HCEC 1CT (cell line): ENCODE results near the gene MSS51.
"Not testable (repeated sequence)": the region's sequence is repeated elsewhere in the genome, so short reads cannot be mapped to it uniquely, and the experiment has no call there.

ENCODE experiments used
- DNase-seq: peaks from one replicate; pipeline ENCODE4 v3.0.0-alpha.2; 2017

Gene MSS51

DNA sequence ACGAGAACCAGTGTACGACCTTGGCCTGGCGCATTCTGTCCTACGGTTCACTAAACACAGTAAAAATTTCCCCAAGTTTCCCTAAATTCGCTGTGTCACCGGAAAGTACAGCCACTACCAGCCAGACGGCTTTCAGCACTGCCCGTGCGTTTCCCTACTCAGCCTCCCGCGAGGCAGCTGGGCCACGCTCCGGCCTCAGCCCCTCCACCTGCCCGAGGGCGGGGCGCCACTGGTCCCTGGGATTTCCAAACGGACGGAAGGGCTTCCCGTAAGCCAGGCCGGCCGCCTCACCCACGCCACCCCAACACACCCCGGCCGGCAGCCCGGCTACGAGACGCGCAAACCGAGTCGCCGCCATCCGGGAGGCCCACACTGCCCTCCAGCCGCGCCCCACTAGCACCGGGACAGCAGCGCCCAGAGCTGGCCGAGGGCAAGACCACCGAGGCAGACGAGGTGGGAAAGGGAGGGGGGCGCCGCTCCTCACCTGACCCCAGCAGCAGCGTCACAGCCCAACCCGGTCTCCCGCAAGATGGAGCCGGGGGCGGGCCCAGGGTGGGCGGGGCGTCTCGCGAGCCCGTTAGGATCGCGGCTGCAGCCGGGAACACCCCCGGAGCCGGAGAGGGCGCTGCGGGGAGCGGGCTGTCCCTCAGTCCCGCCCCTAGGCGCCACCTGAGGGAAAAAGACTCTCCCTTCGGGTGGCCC, 19.7 kb downstream of the MSS51 start, which contains the start of gene ANXA7:
ANXA7 (minus strand) TSS at position 531 of the 702 bp plus-strand sequence. CDS start 13,202 bp downstream, outside the sequence.
- peak; percentile 84 for DNase-seq

- DNase-seq: peak; percentile 10
Observed at GRCh38 chr10:73413108-73413527, 20.2 kb downstream of the MSS51 start.

DNA sequence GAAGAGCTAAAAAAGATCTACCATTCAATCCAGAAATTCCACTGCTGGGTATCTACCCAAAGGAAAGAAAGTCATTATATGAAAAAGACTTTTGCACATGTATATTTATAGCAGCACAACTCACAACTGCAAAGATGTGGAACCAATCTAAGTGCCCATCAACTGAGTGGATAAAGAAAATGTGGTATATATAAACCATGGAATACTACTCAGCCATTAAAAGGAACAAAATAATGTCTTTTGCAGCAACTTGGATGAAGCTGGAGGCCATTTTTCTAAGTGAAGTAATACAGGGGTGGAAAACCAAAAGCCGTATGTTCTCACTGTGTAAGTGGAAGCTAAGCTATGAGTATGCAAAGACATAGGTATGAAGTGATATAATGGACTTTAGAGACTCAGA, 22.5 kb downstream of the MSS51 start:
- no peak for DNase-seq

DNA sequence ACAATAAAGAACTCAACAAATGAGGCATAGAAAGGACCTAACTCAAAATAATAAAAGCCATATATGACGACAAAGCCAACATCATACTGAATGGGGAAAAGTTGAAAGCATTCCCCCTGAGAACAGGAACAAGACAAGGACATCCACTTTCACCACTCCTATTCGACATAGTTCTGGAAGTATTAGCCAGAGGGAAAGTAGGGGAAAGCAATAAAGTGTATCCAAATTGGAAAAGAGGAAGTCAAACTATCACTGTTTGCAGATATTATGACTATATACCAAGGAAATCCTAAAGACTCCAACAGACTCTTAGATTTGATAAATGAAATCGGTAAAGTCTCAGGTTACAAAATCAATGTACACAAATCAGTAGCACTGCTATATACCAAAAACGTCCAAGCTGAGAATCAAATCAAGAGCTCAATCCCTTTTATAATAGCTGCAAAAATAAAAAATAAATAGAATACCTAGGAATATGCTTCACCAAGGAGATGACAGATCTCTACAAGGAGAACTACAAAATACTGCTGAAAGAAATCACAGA, 24.3 kb downstream of the MSS51 start:
- DNase-seq: no peak

DNA sequence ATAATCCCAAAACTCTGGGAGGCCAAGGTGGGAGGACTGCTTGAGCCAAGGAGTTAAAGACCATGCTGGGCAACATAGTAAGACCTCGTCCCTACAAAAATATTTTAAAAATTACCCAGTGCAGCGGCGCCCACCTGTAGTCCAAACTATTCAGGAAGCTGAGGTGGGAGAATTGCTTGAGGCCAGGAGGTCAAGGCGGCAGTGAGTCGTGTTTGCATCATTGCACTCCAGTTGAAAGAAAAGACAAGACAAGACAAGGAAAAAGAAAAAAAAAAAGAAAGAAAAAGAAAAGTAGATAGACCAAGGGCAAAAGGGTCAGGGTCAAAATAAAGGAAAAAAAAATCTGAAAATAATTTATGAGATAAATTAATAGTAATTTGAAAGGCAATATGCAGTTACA, 25.3 kb downstream of the MSS51 start:
- DNase-seq: peak; percentile 7

- DNase-seq: no peak
Observed at GRCh38 chr10:73407495-73407894, 25.9 kb downstream of the MSS51 start.

DNA sequence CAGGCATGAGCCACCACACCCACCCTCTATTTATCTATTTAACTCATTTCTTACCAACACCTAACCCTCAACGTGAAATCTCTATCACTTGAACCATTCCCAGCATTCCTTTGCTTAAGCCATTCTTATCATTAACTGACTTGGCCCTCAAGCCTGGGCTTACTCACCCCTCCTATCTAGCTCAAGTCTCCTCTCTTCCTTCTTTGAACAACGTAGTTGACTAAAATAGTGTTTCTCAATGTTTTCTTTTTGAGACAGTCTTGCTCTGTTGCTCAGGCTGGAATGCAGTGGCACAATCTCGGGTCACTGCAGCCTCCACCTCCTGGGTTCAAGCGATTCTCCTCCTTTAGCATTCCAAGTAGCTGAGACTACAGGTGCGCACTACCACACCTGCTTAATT, 26.5 kb downstream of the MSS51 start:
- no peak for DNase-seq

DNA sequence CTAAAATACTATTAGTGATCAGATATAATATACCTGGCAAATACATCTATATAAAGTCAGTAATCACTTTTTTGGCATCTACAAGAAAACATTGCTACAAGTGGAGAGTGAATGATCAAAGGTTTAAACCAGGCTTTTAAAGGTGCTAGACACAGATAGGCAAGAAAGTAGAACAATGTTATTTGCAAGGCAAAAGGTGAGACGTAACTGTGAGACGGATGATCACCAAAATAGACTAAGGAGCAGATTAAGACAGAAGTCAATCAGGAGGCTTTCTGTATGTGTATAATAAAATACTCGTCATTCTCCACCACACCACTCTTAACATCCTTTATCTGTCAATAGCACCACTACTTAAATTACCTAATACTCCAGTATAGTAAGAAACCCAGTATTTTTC, 27.8 kb downstream of the MSS51 start:
- no peak for DNase-seq

DNA sequence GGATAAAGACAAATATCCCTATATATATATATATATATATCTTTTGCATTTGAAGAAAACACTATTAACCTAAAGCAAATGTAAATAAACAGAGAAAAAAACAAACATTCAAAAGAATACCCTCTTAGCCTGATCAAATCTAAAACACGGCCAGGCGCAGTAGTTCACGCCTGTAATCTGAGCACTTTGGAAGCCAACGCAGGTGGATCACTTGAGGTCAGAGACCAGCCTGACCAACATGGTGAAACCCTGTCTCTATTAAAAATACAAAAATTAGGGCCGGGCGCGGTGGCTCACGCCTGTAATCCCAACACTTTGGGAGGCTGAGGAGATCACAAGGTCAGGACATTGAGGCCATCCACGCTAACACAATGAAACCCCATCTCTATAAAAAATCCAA, 28.7 kb downstream of the MSS51 start:
- DNase-seq: no peak

DNA sequence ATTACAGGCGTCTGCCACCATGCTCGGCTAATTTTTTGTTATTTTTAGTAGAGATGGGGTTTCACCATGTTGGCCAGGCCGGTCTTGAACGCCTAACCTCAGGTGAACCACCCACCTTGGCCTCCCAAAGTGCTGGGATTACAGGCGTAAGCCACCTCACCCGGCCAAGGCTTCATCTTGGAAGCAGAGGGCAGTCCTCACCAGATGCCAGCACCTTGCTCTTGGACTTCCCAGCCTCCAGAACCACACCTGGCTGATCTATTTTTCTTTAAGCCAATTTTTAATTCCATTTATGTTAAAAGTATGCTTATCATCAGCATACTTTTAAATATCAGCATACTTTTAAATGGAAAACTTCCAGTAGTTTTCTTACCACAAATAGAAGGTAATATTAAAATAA, 31.7 kb downstream of the MSS51 start:
- DNase-seq: no peak

DNA sequence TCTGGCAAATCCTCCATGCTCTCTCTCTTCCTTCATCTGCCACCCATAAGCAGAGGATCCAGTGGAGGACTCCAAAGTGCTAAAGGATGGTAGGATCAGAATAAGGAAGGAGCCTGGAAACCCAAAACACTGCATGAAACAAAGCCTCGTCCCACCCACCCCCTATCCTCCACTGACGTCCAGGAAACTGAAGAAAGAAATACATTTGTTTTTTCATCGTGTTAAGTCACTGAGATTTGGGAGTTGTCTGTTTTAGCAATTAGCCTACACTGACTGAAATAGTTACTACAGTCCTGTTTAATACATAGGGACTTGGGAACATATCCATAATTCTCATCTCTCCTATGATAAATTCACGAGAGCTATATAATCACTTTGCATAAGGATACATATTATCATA, 34.3 kb downstream of the MSS51 start:
- DNase-seq: no peak

DNA sequence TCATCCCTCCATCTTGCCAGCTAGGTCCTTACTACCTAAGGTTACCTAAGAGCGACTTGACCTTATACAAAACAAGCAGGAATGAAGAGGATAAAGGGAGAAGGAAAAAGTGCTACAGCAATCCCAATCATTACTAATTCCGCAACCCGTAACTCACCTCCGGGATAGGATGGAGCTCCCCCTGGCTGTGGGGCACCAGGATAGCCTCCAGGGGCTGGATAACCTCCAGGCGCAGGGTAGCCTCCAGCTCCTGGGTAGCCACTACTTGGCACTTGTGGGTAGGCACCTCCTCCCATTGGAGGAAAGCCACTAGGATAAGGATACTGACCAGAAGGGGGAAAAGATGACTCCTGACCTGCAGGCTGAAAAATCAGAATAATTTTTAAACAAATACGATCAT, 35.3 kb downstream of the MSS51 start:
- no peak for DNase-seq

DNA sequence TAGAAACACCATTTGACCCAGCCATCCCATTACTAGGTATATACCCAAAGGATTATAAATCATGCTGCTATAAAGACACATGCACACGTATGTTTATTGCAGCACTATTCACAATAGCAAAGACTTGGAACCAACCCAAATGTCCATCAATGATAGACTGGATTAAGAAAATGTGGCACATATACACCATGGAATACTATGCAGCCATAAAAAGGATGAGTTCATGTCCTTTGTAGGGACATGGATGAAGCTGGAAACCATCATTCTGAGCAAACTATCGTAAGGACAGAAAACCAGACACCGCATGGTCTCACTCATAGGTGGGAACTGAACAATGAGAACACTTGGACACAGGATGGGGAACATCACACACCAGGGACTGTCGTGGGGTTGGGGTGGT, 39.0 kb downstream of the MSS51 start:
- DNase-seq: not testable (repeated sequence)

DNA sequence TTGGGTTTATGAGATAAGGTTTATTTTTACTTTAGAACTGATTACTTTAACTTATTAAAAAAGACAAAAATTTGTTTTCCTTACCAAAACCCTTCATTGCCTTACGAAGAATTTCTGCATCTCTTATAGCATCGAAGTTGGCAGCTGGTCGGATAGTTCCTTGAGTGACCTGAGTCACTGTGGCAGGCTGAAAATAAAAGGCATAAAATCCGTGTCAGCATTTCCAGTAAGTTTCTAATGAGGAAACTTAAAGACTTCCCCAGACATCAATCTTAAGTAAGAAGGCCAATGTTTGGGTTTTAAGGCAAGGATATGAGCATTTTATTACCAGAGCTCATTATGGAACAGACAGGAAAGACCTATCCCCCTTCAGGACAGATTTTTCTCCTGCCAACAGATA, 45.1 kb downstream of the MSS51 start:
- DNase-seq: no peak

GRCh38 chr10:73386583-73386982, 46.8 kb downstream of the MSS51 start:
- no peak for DNase-seq

DNA sequence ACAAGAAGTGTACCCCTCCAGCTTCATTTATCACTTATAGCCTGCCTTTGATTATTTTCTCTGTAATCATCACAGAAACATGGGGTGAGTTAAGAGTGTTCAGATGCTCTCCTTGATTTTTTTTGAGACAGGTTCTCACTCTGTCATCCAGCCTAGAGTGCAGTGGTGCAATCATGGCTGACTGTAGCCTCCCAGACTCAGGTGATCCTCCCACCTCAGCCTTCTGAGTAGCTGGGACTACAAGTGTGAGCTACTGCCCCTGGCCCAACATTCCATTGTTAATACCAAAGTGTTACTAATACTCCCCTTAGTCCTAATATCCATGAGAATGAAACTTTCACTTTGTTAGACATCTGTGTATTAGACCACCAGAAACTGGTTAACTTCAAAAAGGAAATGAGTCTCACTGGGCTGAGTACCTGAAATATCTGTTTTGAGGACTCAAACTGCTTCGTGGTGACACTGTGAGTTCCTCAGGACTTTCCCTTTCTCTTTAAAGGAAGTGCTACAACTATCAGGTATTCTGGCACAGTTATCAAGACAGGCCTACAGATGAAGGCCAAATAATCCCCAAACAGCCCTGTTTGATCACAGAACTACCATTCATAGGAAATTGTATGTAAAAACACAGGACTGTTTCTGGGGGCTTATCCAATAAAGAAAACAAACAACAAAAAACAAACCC, 54.2 kb downstream of the MSS51 start:
- DNase-seq: no peak

- no peak for DNase-seq
Observed at GRCh38 chr10:73376679-73377078, 56.7 kb downstream of the MSS51 start.
